HG03571 (cell line): ENCODE measurements around the gene PCDHA6.
"Not testable (repeated sequence)": the region's sequence is repeated elsewhere in the genome, so short reads cannot be mapped to it uniquely, and the experiment has no call there.

Experiments
- ATAC-seq: cut with Tn5 transposase; IDR thresholded peaks from one replicate; pipeline ENCODE4 v1.9.1; 2021; ENCODE audit not compliant: unreplicated experiment

Gene PCDHA6

GRCh38 chr5:140857177-140857986, 29.6 kb downstream of the PCDHA6 start:
- ATAC-seq, result no peak

DNA sequence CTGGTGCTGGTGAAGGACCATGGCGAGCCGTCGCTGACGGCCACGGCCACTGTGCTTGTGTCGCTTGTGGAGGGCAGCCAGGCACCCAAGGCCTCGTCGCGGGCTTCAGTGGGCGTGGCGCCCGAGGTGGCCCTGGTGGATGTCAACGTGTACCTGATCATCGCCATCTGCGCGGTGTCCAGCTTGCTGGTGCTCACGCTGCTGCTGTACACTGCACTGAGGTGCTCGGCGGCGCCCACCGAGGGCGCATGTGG, 30.2 kb downstream of the PCDHA6 start:
- no peak for ATAC-seq

DNA sequence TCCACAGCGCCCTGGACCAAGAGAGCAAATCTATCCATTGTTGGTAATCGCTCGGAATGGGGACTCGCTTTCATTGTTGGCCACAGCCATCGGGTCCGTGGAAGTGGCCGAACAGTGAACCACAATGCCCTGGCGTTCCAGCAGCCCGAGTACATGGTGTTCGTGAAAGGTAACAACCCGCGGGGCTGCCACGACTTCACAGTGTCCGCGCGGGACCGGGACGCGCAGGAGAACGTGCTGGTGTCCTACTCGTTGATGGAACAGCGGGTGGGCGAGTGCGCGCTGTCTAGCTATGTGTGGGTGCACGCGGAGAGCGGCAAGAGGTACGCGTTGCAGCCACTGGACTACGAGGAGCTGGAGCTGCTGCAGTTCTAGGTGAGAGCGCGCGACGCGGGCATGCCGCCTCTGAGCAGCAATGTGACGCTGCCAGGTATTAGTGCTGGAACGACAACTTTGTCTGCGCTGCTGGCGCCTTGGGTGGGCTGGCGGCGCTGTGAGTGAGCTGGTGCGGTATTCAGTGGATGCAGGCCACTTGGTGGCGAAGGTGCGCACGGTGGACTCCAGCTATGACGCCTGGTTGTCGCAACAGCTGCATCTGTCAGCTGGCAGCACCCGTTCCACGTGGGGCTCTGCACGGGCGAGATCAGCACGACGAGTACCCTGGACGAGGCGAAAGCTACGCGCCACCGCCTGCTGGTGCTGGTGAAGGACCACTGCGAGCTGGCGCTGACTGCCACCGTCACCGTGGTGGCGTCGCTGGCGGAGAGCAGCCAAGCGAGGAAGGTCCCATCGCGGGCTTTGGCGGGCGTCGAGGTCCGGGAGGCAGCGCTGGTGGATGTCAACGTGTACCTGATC, 34.9 kb downstream of the PCDHA6 start:
- ATAC-seq, result no peak

DNA sequence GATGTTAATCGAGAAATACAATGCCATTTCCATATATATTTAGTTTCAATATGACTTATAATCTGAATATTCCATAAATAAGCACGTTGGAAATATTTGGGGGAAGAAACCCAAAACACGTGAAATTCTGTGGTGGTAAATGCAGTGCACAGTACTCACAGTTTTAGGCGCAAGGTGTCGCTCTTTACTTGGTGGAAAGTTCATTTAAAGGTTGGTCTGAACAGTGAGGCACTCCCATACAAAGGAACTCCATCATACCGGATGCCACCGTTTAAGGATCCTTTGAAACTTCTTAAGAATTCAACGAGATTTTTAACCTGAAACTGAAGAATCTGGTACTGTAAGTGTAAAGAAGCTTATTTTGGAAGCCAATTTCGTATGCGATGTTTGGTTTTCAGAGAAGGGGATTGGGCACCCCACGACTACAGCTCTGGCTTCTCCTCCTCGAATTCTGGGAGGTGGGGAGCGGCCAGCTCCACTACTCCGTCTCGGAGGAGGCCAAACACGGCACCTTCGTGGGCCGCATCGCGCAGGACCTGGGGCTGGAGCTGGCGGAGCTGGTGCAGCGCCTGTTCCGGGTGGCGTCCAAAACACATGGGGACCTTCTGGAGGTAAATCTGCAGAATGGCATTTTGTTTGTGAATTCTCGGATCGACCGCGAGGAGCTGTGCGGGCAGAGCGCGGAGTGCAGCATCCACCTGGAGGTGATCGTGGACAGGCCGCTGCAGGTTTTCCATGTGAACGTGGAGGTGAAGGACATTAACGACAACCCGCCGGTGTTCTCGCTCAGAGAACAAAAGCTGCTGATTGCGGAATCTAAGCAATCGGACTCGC, 41.2 kb downstream of the PCDHA6 start, which contains the start of gene PCDHA11:
TSS of gene PCDHA11 (plus strand) at position 237 of the 834 bp plus-strand sequence. CDS start at position 384, 147 bp downstream.
- no peak for ATAC-seq

- ATAC-seq, result no peak
Observed at GRCh38 chr5:140869555-140869886, 41.8 kb downstream of the PCDHA6 start.

GRCh38 chr5:140870221-140871201, 42.8 kb downstream of the PCDHA6 start:
- no peak for ATAC-seq

DNA sequence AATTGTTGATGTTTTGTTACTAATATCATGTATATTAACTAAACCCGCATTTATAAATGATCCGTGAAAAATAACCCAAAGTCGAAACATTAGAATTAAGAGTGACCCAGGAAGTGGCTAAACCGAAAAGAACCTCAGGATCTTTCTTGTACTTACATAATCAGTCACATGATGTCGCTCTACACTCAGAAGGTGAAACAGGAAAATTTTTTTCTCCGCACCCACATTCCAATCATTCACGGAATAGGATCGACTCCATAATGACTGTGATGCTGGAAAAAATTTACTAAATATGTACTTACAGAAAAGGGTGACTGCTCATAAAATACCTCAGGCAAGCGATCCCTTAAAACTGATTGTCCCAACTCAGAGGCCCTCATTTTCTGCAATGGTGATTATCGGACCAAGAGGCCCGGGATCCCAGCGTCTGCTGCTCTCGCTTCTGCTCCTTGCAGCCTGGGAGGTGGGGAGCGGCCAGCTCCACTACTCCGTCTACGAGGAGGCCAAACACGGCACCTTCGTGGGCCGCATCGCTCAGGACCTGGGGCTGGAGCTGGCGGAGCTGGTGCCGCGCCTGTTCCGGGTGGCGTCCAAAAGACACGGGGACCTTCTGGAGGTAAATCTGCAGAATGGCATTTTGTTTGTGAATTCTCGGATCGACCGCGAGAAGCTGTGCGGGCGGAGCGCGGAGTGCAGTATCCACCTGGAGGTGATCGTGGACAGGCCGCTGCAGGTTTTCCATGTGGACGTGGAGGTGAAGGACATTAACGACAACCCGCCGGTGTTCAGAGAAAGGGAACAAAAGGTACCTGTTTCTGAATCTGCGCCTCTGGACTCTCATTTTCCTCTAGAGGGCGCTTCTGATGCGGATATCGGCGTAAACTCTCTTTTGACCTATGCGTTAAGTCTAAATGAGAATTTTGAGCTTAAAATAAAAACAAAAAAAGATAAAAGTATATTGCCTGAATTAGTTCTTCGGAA, 47.6 kb downstream of the PCDHA6 start, which contains the start of gene PCDHA12:
TSS of gene PCDHA12 (plus strand) at position 224 of the 981 bp plus-strand sequence. CDS start at position 389, 165 bp downstream.
- ATAC-seq, result no peak

DNA sequence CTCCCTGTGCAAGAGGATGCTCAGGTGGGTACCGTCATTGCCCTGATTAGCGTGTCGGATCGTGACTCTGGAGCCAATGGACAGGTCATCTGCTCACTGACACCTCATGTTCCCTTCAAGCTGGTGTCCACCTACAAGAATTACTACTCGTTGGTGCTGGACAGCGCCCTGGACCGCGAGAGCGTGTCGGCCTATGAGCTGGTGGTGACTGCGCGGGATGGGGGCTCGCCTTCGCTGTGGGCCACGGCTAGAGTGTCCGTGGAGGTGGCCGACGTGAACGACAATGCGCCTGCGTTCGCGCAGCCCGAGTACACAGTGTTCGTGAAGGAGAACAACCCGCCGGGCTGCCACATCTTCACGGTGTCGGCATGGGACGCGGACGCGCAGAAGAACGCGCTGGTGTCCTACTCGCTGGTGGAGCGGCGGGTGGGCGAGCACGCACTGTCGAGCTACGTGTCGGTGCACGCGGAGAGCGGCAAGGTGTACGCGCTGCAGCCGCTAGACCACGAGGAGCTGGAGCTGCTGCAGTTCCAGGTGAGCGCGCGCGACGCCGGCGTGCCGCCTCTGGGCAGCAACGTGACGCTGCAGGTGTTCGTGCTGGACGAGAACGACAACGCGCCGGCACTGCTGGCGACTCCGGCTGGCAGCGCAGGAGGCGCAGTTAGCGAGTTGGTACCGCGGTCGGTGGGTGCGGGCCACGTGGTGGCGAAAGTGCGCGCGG, 48.9 kb downstream of the PCDHA6 start:
- ATAC-seq, result not testable (repeated sequence)

DNA sequence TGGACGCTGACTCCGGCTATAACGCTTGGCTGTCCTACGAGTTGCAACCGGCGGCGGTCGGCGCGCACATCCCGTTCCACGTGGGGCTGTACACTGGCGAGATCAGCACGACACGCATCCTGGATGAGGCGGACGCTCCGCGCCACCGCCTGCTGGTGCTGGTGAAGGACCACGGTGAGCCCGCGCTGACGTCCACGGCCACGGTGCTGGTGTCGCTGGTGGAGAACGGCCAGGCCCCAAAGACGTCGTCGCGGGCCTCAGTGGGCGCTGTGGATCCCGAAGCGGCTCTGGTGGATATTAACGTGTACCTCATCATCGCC, 49.5 kb downstream of the PCDHA6 start:
- no peak for ATAC-seq
